GM21717 (cell line): ENCODE measurements around the gene ZNF319.
"Not testable (repeated sequence)": the region's sequence is repeated elsewhere in the genome, so short reads cannot be mapped to it uniquely, and the experiment has no call there.

Experiments used
- ATAC-seq: cut with Tn5 transposase; IDR thresholded peaks from one replicate; pipeline ENCODE4 v1.9.1; 2021; ENCODE audit warnings: mild to moderate bottlenecking, moderate library complexity; ENCODE audit not compliant: unreplicated experiment

ZNF319 gene

DNA sequence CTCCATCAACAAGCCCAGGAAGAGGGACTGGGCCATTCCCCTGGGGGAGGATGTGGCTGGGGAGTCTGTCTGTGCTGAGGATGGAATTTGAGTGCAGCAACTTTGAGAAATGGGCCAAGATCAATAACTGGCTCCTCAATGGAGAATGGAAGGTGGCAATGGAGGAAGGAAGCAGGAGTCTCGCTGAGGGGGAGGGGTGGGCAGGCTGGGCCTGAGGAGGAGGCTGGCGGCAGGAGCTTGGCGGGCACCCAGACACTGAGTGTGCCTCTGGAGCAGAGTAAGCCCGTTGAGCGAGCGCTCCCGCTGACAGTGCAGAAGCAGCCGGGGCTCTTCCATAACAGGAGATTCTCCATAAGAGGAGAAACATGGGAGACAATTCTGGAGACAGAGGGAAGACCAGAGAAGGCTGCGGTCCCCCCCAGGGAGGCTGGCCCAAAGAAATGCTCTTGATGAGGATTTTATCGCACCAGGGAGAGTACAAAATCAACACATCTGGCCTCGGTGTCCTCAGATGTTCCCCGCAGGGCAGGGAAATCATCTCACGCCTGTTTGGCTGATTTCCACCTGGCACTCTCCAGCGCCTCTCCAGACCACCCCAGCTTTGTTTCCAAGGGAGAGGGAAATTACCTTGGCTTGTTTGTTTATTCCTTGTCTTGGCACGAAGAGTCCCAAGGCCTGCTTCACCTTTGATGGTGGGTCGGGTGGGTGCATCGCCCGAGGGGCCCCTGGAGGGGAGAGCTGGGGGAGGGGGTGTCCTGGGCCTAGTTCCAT lies 22.3 kb upstream of the ZNF319 start:
- no peak for ATAC-seq

DNA sequence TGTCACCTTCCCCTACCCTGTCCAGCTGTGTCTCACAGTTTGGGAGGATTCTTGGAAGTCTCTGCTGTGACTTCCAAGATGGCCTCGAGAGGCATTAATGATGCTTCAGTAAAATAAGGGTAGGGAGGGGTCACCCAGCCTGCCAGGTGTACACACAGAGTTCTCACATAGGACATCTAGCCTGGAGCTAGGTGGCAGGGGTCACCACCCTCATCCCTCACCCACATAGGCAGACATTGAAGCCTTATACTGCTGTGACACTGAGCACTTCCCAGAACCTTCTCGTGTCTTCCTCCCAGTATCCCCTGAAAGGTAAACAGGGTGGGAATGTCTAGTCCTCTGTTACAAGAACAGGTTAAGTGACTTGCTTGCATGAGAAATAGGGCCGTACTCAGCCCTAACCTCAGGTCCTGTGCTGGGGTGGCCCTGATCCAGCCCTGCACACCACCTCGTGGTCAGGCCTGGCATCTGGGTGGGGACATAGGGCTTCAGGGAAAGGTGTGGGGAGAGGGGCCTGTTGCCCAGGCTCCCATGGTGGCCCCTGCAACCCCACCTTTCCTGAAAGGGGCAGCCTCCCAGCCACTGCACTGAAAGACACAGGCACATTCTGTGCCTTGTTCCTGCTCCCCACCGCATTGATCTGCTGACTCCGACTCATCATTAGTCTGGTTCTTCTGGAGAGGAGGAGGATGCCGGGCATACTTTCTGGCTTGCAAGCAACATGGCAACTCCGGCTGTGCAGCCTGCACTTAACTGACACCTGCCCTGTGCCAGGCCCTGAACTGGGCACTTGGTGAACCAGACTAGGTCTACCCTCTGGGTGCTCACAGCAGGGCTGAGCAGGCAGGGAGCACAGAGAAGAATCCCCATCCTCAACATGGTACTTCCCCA lies 21.4 kb upstream of the ZNF319 start:
- no peak for ATAC-seq

DNA sequence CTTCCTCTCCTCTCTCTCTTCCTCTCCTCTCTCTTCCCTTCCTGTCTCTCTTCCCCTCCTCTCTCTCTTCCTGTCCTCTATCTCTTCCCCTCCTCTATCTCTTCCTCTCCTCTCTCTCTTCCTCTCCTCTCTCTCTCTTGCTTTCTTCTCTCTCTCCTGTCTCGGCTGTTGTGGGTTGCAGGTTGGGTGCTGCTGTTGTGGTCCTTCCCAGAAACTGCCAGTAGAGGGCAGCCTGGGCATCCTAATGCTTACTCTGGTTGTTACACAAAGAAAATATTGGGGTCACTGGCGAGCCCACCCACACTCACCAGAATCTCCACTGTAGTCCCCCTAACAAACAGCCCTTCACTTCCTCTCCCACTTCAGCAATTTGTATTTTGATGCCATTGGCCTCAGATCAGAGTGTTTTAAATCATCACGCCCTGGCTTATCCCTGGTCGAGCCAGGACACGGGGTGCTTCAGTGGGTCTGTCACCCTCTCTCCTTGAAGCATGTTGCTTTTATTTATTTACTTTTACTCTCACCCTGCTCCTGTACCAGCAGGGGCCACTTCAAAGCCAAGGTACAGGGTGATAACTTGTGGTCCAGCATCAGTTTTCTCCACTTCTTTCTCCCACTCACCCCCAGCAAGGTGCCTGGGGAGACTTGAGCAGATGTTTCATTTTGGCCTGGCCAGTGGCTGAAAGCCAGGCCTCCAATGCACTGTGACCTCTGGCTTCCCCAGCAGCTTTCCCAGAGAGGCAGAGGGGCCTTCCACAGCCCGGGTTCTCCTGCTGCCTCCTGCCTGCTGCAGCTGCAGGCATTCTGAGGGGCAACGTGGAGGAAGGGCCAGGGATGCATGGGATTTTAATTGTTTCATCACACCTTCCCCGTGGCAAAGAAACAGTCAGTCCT lies 20.4 kb upstream of the ZNF319 start:
- no peak for ATAC-seq

DNA sequence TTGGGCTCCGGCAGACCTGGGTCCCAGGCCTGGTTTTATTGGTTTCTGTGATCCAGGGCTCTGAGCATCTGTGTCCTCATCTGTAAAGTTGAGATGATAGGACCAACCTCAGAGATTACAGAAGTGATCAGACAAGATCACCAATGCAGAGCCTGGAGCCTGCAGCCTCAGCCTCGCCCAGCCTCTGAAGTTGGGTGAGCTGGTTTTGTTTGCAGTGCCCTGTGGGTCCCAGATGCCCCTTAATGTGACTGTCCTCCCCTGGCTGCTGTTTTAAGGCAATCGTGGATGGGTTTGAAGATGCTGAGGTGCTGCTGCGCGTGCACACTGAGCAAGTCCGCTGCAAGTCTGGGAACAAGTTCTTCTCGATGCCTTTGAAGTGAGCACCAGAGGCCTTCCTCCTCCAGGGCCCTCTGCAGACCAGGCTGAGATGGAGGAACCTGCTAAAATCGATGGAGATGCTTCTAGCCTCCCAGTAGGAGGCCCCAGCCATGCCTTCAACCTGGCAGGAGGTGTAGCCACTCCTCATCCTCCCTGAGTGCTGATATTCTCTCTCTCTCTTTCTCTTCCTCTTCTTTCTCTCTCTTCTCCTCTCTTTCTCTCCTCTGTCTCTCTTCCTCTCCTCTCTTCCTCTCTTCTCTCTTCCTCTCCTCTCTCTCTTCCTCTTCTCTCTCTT lies 19.5 kb upstream of the ZNF319 start:
- ATAC-seq, result no peak

DNA sequence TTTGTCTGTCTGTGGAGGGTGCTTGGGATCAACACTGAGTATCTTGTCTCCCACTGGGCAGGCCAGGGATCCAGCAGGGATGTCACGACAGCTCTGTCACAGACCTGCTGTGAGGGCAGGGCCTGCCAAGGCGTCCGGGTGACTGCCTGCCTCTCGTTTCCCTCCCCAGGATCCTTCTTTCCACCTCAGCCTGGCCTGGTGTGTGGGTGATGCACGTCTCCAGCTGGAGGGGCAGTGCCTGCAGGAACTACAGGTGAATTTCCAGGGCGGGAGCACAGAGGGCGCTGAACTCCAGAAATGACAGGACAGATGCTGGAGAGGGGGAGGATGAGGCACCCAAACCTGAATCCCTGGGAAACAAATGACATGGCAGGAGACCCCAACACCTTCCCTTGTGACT lies 18.3 kb upstream of the ZNF319 start:
- ATAC-seq, result no peak

DNA sequence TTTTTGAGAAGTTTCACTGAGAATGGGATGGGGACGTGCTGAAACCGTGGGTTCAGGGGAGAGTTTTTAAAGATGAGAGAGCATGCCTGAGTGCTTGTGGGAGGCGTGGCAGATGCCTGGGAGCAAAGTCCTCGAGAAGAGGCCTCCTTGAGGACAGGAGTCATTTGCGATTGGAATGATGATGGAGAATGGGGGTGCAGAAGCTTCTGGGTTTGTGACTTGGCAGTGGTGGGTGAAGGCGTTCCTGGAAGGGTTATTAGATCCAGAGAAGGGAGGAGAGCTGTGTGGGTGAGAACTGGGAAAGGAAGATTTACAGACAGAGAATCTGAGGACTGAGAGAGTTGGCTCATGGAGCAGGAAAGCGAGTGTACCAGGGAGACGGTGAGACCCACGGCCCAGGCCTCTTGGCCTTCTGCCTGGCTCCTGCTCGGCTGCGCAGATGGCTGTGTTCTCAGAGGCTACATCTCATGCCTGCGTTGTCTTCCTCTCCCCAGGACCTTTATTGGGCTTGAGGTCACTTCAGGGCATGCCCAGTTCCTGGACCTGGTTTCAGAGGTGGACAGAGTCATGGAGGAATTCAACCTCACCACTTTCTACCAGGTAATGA lies 16.5 kb upstream of the ZNF319 start:
- ATAC-seq, result no peak

DNA sequence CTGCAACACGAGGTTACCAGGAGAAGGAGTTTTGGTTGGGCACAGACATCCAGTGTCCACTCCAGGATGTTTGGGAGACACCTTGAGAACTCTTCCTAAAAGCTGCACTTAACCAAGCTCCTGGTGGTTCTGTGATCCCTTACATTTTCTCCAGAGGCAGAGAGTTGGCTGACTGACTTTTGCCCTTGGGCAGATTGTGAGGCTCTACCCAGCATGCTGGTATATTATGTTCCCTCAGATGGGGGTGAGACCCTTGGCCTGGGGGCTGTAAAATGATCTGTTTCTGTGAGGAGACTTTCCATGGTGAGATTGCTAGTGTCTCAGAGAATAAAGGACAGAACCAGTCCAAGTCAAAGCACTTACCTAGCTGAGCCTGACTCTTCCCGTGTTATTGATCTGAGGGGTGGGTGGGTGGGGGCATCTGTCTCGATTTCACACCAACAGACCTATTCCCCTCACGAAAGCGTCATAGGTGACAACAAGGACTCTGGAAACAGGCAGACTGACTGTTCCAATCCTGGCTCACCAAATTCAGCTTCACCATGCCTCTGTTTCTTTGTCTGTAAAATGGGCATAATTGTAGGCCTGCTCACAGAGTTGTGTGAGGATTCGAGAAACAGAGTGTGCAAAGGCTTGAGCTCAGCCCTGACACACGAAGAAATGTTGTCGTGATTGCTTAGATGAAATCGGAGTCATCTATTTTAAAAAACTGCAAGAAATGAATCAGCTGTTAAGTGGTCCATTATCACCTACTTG lies 12.9 kb upstream of the ZNF319 start:
- ATAC-seq, result no peak

DNA sequence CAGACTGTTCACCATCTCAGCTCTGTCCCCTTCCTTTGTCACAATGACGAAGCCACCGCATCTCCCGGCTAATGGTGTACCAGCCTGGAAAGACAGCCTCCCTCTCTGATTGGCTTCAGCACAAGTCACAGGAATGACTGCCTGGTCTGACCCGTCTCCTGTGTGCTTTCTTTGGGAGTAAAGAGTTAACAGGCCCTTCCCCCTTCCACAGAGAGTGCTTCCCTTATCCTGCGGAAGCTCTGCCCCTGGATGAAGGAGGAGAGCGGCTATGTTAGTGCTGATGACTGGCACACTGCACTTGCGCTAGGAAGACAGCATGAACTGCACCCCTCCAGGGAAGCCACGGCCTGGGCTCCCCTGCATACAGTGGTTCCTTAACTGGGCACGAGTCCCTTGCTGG lies 12.0 kb upstream of the ZNF319 start:
- ATAC-seq, result no peak

DNA sequence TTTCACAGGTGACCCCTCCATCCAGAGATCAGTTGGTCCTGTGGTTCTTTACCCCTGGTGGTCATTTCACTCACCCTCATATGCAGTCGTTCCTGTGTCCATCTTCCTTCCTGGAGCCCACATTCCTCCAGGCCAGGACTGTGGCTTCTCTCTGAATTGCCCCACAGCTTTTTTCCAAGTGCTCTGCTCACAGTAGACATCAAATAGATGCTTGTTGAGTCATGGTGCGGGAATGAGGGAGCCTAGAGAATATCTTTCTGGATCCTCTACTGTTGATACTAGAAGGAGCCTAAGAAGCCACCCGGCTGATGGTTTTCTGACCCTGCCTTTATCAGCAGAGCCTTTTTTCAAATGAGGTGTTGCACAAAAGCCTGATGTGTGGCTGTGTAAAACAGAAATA lies 11.2 kb upstream of the ZNF319 start:
- ATAC-seq, result no peak

DNA sequence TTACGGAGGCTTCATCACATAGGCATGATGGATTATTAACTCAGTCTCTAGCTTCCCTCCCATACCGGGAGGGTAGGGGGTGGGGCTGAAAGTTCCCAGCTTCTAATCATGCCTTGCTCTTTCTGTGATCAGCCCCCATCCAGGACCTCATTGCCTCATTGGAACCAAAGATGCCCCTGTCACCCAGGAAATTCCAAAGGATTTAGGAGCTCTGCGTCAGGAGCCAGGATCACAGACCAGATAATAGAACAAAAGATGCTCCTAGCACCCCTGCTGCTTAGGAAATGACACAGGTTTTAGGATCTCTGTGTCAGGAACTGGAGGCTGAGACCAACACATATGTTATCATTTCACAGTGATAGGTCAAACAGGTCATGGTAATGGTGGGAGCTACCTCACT lies 10.4 kb upstream of the ZNF319 start:
- no peak for ATAC-seq

DNA sequence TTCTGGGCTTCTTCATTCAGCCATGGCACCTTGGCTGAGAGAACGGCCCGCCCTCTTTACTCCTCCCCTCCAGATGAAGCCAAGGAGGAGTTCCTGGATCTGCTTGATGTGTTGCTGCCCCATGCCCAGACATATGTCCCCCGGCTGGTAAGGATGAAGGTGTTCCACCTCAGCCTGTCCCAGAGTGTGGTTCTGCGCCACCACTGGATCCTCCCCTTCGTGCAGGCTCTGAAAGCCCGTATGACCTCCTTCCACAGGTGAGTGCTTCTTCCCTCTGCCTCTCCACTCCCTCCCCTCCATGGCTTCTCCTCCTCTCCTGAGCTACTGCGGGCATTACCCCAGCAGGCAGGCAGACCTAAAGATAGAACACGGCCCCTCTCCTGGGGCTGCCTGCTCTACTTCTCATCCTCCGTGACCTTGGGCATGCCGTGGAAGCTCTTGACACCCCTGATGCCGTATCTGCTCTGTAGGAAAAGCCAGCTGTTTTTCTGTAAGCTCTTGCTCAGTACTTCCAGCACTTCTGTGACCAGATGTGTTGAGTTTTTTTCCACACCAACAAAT lies 9.5 kb upstream of the ZNF319 start:
- ATAC-seq, result no peak

DNA sequence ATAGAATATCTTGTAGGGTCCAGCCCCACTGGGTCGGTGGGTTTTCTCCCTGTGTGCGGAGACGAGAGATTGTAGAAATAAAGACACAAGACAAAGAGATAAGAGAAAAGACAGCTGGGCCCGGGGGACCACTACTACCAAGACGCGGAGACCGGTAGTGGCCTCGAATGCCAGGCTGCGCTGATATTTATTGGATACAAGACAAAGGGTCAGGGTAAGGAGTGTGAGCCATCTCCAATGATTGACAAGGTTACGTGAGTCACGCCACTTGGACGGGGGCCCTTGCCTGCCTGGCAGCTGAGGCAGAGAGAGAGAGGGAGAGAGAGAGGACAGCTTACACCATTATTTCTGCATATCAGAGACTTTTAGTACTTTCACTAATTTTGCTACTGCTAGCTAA lies 4.3 kb upstream of the ZNF319 start:
- ATAC-seq, result not testable (repeated sequence)

DNA sequence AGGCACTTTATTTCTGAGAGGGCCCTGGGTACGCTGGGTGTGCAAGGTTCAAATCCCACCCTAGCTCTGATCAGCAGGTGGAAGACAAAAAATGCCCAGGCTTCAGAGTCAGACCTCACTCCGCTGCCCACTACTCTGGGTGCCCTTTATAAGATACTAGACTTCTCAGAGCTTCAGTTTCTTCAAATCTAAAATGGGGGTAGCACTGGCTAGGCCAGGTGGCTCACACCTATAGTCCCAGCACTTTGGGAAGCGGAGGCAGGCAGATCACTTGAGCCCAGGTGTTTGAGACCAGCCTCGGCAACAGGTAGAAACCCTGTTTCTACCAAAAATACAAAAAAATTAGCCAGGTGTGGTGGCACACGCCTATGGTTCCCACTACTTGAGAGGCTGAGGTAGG lies 2.5 kb upstream of the ZNF319 start:
- no peak for ATAC-seq

DNA sequence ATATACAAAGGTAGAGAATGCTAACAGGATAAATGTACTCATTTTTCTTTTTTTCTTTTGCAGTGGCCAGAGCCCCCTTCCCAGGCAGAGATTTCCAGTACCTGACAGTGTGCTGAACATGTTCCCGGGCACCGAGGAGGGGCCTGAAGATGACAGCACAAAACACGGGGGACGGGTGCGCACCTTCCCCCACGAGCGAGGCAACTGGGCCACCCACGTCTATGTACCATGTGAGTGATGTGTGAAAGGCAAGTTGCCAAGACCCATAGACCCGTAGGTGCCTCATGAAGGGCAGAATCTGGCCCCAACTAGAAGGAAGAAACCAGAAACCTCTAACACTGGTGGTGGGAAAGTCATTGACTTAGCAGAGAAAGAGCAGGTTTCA lies 1.9 kb upstream of the ZNF319 start:
- no peak for ATAC-seq

DNA sequence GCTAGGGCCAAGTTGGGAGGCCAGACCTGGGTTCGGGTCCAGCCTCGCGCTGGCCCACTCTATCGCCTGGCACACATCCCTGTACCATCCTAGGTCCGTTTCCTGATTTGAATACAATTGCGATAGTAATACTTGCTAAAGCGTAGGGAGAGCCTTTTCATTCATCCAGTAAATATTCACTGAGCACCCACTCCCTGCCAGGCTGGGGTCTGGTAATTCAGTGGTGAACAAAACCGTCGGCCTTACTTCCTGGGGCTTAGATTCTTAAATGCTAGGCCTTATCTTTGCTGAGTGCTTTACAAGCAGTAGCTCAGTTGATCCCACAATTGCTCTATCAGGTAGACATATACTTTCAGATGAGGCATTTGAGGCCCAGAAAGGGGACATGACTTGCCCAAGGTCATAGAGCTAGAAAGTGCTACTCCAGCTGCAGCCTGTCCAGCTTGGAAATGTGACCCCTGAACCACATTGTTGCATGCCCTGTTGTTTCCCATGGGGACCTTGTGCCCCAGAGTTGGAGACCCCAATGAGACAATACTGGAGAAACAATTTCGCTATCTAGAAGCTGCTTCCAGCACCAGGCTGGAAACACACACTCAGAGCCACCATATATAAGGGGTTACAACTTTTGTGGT lies 1.4 kb upstream of the ZNF319 start:
- ATAC-seq, result no peak

DNA sequence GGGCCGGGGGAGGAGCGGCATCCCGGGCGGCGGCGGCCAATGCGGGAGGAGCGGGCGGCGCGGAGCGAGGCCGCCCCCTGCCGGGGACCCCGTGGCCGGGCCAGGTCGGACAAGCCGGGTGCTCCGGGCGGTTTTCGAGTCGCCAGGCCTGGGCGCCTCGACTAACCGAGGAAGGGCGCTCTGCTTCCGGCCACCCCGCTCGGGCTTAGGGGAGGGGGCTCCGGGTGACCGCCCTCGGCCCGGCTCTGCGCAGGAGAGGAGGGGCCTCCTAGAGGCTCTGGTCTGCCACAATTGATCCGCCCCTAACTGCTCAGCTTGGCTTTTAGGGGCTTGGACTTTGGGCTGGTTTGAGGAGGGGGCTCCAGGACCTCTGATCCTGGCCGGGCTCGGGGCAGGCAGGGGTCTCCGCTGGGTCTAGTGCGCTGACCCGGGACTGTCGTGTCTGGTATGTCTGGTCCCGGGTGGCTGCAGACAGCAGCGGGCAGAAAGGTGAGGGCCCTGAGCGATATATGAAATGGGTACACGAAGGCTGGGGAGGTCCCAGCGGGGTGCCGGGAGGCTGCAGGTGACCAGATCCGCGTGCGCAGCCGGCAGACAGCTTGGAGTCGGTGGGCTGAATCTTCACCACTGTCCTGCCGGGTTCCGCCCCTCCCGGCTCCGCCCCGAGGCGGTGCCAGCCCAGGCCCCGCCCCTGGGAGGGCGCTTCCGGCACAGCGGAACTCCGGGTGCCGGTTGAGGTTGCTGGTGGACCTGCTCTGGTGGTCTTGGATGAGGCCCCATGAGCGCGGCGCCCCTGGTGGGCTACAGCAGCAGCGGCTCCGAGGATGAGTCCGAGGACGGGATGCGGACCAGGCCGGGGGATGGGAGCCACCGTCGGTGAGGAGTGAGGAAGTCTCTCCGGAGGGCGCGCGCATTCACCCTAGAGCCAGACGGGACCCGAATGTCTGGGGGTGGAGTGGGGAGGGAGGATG lies 519 bp upstream of the ZNF319 start, which contains the start of gene USB1:
Gene USB1, plus strand, starts transcription at position 702 of the 971 bp plus-strand sequence. Its CDS starts 77 bp downstream, at position 779.
- peak; percentile 82 for ATAC-seq

DNA sequence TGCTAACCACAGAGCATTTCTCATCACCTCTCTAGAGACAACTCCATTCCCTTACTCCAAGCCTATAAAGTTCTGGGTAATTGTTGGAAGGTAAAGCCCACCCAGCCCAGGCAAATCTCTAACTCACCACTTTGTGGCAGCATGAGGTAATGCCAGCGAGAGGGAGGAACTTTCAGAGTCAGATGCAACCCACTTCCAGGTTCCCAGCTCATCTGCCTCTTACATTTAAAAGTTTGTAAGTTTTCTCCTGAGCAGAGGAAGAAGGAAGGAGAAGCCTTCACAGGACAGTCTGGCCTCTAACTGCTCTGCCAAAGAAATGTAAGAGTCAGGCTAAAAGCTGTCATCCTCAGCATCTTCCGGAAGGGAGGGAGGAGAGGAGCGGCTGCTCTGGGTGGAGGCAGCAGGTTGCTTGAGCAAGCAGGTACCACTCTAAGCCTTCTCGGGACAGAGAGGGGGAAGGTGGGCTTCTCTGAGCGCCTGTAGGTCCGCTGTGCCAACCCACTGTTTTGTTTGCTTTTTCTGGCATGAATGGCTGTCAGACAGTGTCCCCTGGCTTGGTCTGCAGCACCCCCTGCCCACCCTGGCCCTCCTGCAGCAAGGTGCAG lies 1.0 kb downstream of the ZNF319 start:
- ATAC-seq, result no peak
